OCI-LY7 (cell line): Measurements from ENCODE around the gene BRI3. TPM values are rescaled to one million over a fixed set of nuclear protein-coding genes. Genes with fewer than 3 reads are reported as not detected.

Experiments used
- BruUV-seq: library from RNA; stranded (reverse); fragments of 400-500 nt; replicated peaks from 2 replicates; lab custom pipeline; 2021; lab: Mats Ljungman, UMichigan
- CTCF ChIA-PET: fragments of 300-600 bp; sonication (Branson Sonifier 250); formaldehyde crosslinking; loops from one replicate; lab custom pipeline; 2022; ENCODE audit warnings: antibody characterized with exemption; ENCODE audit not compliant: unreplicated experiment; lab: Charles Lee
- POLR2A ChIA-PET: fragments of 300-600 bp; sonication (Branson Sonifier 250); formaldehyde crosslinking; loops from one replicate; lab custom pipeline; 2022; ENCODE audit warnings: antibody characterized with exemption; lab: Charles Lee
- DNase-seq: peaks from one replicate; pipeline ENCODE4 v3.0.0-alpha.2; 2015; ENCODE audit warnings: low spot score
- H2AFZ ChIP-seq: fragments of 200-600 bp; sonication (generic), shearing (Covaris generic); 2 replicates; pipeline ENCODE4 v1.6.1; 2014; ENCODE audit warnings: mild to moderate bottlenecking, antibody characterized with exemption, low read length, moderate library complexity
- H3K27ac ChIP-seq: fragments of 200-600 bp; sonication (generic); 2 replicates; pipeline ENCODE4 v1.5.1; 2014; ENCODE audit warnings: mixed run types, low read depth, mild to moderate bottlenecking, moderate library complexity, low read length, inconsistent platforms; ENCODE audit not compliant: poor library complexity, severe bottlenecking
- H3K36me3 ChIP-seq: fragments of 200-600 bp; sonication (generic); 2 replicates; pipeline ENCODE4 v1.6.1; 2014; ENCODE audit warnings: mild to moderate bottlenecking, antibody characterized with exemption, low read length, moderate library complexity, mixed read lengths; ENCODE audit not compliant: insufficient read depth
- H3K4me1 ChIP-seq: fragments of 200-600 bp; sonication (generic); 2 replicates; pipeline ENCODE4 v1.5.1; 2014; ENCODE audit warnings: mild to moderate bottlenecking, low read length; ENCODE audit not compliant: insufficient read depth, poor library complexity, severe bottlenecking
- H3K4me2 ChIP-seq: fragments of 200-600 bp; sonication (generic); 2 replicates; pipeline ENCODE4 v1.6.1; 2014; ENCODE audit warnings: mild to moderate bottlenecking, low read length
- H3K4me3 ChIP-seq: fragments of 200-600 bp; sonication (generic); 2 replicates; pipeline ENCODE4 v1.5.1; 2014; ENCODE audit warnings: mild to moderate bottlenecking, low read depth, low read length; ENCODE audit not compliant: poor library complexity, severe bottlenecking
- H3K79me2 ChIP-seq: fragments of 200-600 bp; sonication (generic); 2 replicates; pipeline ENCODE4 v1.6.1; 2016; ENCODE audit warnings: low read depth, mild to moderate bottlenecking, low read length, moderate library complexity, mixed read lengths; ENCODE audit not compliant: insufficient read depth
- H3K9me2 ChIP-seq: fragments of 200-600 bp; sonication (generic); 2 replicates; pipeline ENCODE4 v1.6.1; 2016; ENCODE audit warnings: mild to moderate bottlenecking, low read length, mixed read lengths; ENCODE audit not compliant: insufficient read depth
- H3K9me3 ChIP-seq: fragments of 200-600 bp; sonication (generic); 2 replicates; pipeline ENCODE4 v1.6.1; 2014; ENCODE audit warnings: mild to moderate bottlenecking, mixed run types, low read length, mixed read lengths
- H4K20me1 ChIP-seq: fragments of 200-600 bp; sonication (generic); 2 replicates; pipeline ENCODE4 v1.6.1; 2014; ENCODE audit warnings: mild to moderate bottlenecking, antibody characterized with exemption, low read length, moderate library complexity, mixed read lengths; ENCODE audit not compliant: insufficient read depth
- CTCF ChIP-seq: fragments of 200-600 bp; sonication (generic); conservative IDR thresholded peaks from 2 replicates; pipeline ENCODE4 v1.5.1; 2014; ENCODE audit warnings: mild to moderate bottlenecking, antibody characterized with exemption, low read length, moderate library complexity, mixed read lengths
- EZH2phosphoT487 ChIP-seq: fragments of 200-600 bp; sonication (generic); IDR thresholded peaks from 2 replicates; pipeline ENCODE4 v1.6.1; 2018; ENCODE audit warnings: low read depth, borderline replicate concordance, mild to moderate bottlenecking, mixed run types, antibody characterized with exemption, low read length, moderate library complexity, mixed read lengths
- intact Hi-C: fragments of 100-400 bp; cut with micrococcal nuclease; formaldehyde crosslinking; loops from one replicate; pipeline ENCODE4 v1.10.0; 2022; ENCODE audit not compliant: unreplicated experiment
- total RNA-seq, 2 experiments: library from RNA; depleted of rRNA in 1 of 2; stranded (reverse); fragments of >200 nt in 1 of 2; shearing (Covaris generic) in 1 of 2; gene quantifications; 2 replicates each; pipeline ENCODE4 v1.2.3, GENCODE V29; 2014 to 2022

Gene BRI3
- total RNA-seq, 2 experiments from 2014 or later = 18.0 to 49.8 TPM

DNA sequence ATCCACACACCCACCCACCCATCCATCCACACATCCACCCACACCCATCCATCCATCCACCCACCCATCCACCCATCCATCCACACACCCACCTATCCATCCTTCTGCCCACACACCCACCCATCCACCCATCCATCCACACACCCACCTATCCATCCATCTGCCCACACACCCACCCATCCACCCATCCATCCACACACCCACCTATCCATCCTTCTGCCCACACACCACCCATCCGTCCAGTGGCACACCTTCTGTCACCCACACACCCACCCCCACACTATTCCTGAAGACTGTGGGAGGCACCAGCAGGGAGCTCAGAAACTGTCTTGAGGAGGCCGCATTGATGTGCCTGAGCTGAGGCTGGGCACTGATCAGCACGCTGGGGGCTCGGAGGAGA is 38.6 kb upstream of the BRI3 start:
- Histone ChIP-seq H3K36me3 (peaks cover 4% of the 10 kb centered on the region; the same call in 1 of the 2 replicates), H3K9me2 (no peaks in the 10 kb centered on the region), H4K20me1 (no peaks in the 10 kb centered on the region), H2AFZ (no peak overlapping the region), H3K79me2 (no peaks in the 10 kb centered on the region), H3K4me3 (no peak overlapping the region), H3K4me1 (no peaks in the 10 kb centered on the region), H3K4me2 (no peak overlapping the region), H3K9me3 (no peaks in the 10 kb centered on the region), H3K27ac (no peak overlapping the region)
- CTCF ChIA-PET = no interaction called here
- DNase-seq = no peak
- intact Hi-C loops = loop anchor here (5.0 kb wide), 1 partner anchor 76 kb away; no protein-coding TSS in a partner anchor
- no peak for TF ChIP-seq EZH2phosphoT487
- no peak for TF ChIP-seq CTCF
- POLR2A ChIA-PET = no interaction called here
- BruUV-seq = no TSS peak

DNA sequence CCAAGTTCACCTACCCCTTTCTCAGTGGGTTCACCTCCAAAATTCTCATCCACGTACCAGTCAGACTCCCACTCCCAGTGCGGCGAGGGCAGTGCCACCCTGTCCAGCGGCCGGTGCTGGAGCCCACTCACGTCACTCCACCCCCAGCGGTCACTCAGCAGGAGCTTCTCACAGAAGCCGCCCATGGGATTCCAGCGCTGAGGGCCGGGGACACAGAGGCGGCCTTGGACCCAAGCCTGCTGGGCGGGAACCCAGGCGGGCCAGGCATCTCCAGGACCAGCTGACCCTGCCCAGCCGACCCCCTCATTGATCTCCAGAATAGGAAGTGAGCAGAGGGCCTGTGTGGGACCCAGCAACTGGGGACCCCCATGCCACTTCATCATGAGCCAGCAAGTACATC is 36.6 kb upstream of the BRI3 start:
- BruUV-seq = no TSS peak
- H4K20me1 ChIP-seq = no peaks in the 10 kb centered on the region
- no peaks in the 10 kb centered on the region for H3K9me2 ChIP-seq
- no peak overlapping the region for H3K4me3 ChIP-seq
- H3K4me2 ChIP-seq = no peak overlapping the region
- no peaks in the 10 kb centered on the region for H3K36me3 ChIP-seq
- ChIA-PET POLR2A (no interaction called here), CTCF (no interaction called here)
- intact Hi-C loops = loop anchor here (5.0 kb wide), 1 partner anchor 78 kb away; no protein-coding TSS in a partner anchor
- no peak for DNase-seq
- TF ChIP-seq EZH2phosphoT487 (no peak), CTCF (no peak)
- no peak overlapping the region for H2AFZ ChIP-seq
- H3K79me2 ChIP-seq = no peaks in the 10 kb centered on the region
- H3K9me3 ChIP-seq = no peaks in the 10 kb centered on the region
- H3K4me1 ChIP-seq = peaks cover 11% of the 10 kb centered on the region
- no peak overlapping the region for H3K27ac ChIP-seq

DNA sequence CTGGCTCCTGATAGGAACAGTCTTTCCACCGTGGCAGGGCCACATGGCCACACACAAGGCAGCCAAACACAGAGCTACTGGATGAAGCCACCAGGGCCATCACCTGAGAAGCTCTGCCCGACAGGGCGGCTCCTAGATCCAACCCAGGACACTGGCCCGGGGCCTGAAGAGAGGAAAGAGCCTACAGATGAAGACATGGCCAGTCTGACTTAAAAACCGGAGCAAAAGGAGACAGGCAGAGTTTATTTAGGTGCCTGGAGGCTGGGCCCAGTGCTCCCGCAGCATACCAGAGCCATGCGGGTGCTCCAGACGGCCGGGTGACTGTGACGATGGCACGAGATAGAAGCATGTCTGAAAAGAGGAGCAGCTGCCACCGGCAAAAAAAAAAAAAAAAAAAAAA is 33.3 kb upstream of the BRI3 start:
- DNase-seq = no peak
- H3K9me3 ChIP-seq = no peaks in the 10 kb centered on the region
- no peak overlapping the region for H3K4me3 ChIP-seq
- peaks cover 32% of the 10 kb centered on the region for H3K4me1 ChIP-seq
- no peak overlapping the region for H3K27ac ChIP-seq
- POLR2A ChIA-PET = no interaction called here
- peaks cover 6% of the 10 kb centered on the region; the same call in 1 of the 2 replicates for H3K79me2 ChIP-seq
- H4K20me1 ChIP-seq = no peaks in the 10 kb centered on the region
- no peak for TF ChIP-seq CTCF
- TF ChIP-seq EZH2phosphoT487 = no peak
- H3K9me2 ChIP-seq = no peaks in the 10 kb centered on the region
- no TSS peak for BruUV-seq
- H3K4me2 ChIP-seq = no peak overlapping the region
- H3K36me3 ChIP-seq = no peaks in the 10 kb centered on the region
- CTCF ChIA-PET = interaction anchor here (0.6 kb wide), 1 partner anchor 401 kb away, joined by 5 read pairs; no protein-coding TSS in a partner anchor
- intact Hi-C loops = no loop called here
- H2AFZ ChIP-seq = no peak overlapping the region
